HCT116 (cell line): ENCODE measurements around the gene MSANTD4. TPM values are rescaled to one million over a fixed set of nuclear protein-coding genes. Genes with fewer than 3 reads are reported as not detected.

Experiments
- ATAC-seq: fragments of 200-7000 bp; cut with Tn5 transposase; 2 replicates; pipeline ENCODE4 v1.9.1; 2020; ENCODE audit warnings: mild to moderate bottlenecking, moderate library complexity
- BruUV-seq: library from RNA; stranded (reverse); fragments of 400-500 nt; replicated peaks from 2 replicates; lab custom pipeline; 2021; lab: Mats Ljungman, UMichigan
- CTCF ChIA-PET: fragments of 300-600 bp; sonication (Branson Sonifier 250); formaldehyde crosslinking; loops from one replicate; lab custom pipeline; 2021; ENCODE audit warnings: antibody characterized with exemption; lab: Charles Lee
- POLR2A ChIA-PET: fragments of 300-600, 350-600 bp; sonication (Branson Sonifier 250); formaldehyde crosslinking; loops from one replicate; lab custom pipeline; 2021; ENCODE audit warnings: antibody characterized with exemption; lab: Charles Lee
- RAD21 ChIA-PET, 2 experiments: fragments of 300-600 bp; sonication (Branson Sonifier 250); formaldehyde crosslinking; loops; one replicate each; lab custom pipeline; 2023; ENCODE audit warnings: low total read pairs in 2 of 2; ENCODE audit not compliant: uncharacterized antibody in 2 of 2, unreplicated experiment in 2 of 2, low non-redundant PET in 1 of 2; lab: Charles Lee
- DNase-seq: peaks from one replicate; pipeline ENCODE4 v3.0.0-alpha.2; 2010; ENCODE audit warnings: low read depth, low spot score
- H2AFZ ChIP-seq: fragments of 200-600 bp; shearing (Covaris generic), sonication (generic); 2 replicates; pipeline ENCODE4 v1.6.1; 2017; ENCODE audit warnings: low read depth, mixed run types, mixed read lengths, antibody characterized with exemption, low read length; ENCODE audit not compliant: poor library complexity, severe bottlenecking
- H3K27ac ChIP-seq: 2 replicates; pipeline ENCODE4 v1.5.1; 2012; ENCODE audit warnings: low read depth, low read length
- H3K27me3 ChIP-seq: fragments of 200-600 bp; sonication (generic); 2 replicates; pipeline ENCODE4 v1.6.1; 2016; ENCODE audit warnings: mixed run types, low read length, mixed read lengths; ENCODE audit not compliant: insufficient read depth
- H3K36me3 ChIP-seq, 2 experiments: fragments of 200-500 bp in 1 of 2; fragments of 200-600 bp in 1 of 2; sonication (Bioruptor generic) in 1 of 2; sonication (generic) in 1 of 2; 2 replicates each; pipeline versions ENCODE4 v1.5.1 to v1.6.1; 2014 to 2016; ENCODE audit warnings: low read length in 2 of 2, inconsistent platforms in 1 of 2, mixed read lengths in 1 of 2, mixed run types in 1 of 2; ENCODE audit not compliant: insufficient read depth in 2 of 2, control insufficient read depth in 1 of 2
- H3K4me1 ChIP-seq, 2 experiments: fragments of 200-600 bp in 1 of 2; sonication (generic) in 1 of 2; 2 replicates each; pipeline versions ENCODE4 v1.5.1 to v1.6.1; 2012 to 2017; ENCODE audit warnings: low read length in 2 of 2, inconsistent platforms in 1 of 2, mild to moderate bottlenecking in 1 of 2, mixed read lengths in 1 of 2, mixed run types in 1 of 2, moderate library complexity in 1 of 2; ENCODE audit not compliant: insufficient read depth in 2 of 2, control insufficient read depth in 1 of 2
- H3K4me2 ChIP-seq: fragments of 200-600 bp; sonication (generic); 2 replicates; pipeline ENCODE4 v1.6.1; 2017; ENCODE audit warnings: mixed run types, low read length, mixed read lengths
- H3K4me3 ChIP-seq, 2 experiments: fragments of 200-600 bp in 1 of 2; sonication (generic) in 1 of 2; replicated peaks in 1 of 2; 2 replicates each; pipeline ENCODE4 v1.5.1; 2011 to 2016; ENCODE audit warnings: low read length in 2 of 2, control low read depth in 1 of 2, low read depth in 1 of 2, mild to moderate bottlenecking in 1 of 2, mixed read lengths in 1 of 2, mixed run types in 1 of 2
- H3K79me2 ChIP-seq: fragments of 200-600 bp; sonication (generic); 2 replicates; pipeline ENCODE4 v1.6.1; 2017; ENCODE audit warnings: mild to moderate bottlenecking, mixed run types, low read length, moderate library complexity, mixed read lengths; ENCODE audit not compliant: insufficient read depth
- H3K9ac ChIP-seq: fragments of 200-600 bp; sonication (generic); 2 replicates; pipeline ENCODE4 v1.6.1; 2016; ENCODE audit warnings: low read length, mixed read lengths
- H3K9me2 ChIP-seq: fragments of 200-600 bp; sonication (generic), shearing (Covaris generic); 2 replicates; pipeline ENCODE4 v1.6.1; 2017; ENCODE audit warnings: mixed run types, mild to moderate bottlenecking, moderate library complexity; ENCODE audit not compliant: insufficient read depth
- H3K9me3 ChIP-seq, 2 experiments: fragments of 200-500 bp in 1 of 2; fragments of 200-600 bp in 1 of 2; sonication (Bioruptor generic) in 1 of 2; sonication (generic) in 1 of 2; 2 replicates each; pipeline ENCODE4 v1.6.1; 2014 to 2017; ENCODE audit warnings: low read length in 2 of 2, mixed read lengths in 2 of 2, inconsistent platforms in 1 of 2, low read depth in 1 of 2, mild to moderate bottlenecking in 1 of 2, mixed run types in 1 of 2, moderate library complexity in 1 of 2; ENCODE audit not compliant: control insufficient read depth in 1 of 2, insufficient read depth in 1 of 2
- H4K20me1 ChIP-seq: fragments of 200-600 bp; sonication (generic), shearing (Covaris generic); 2 replicates; pipeline ENCODE4 v1.6.1; 2017; ENCODE audit warnings: mixed run types, mild to moderate bottlenecking, moderate library complexity; ENCODE audit not compliant: insufficient read depth
- ATF3 ChIP-seq: IDR thresholded peaks from 2 replicates; pipeline ENCODE4 v1.6.1; 2012
- CEBPB ChIP-seq: IDR thresholded peaks from 2 replicates; pipeline ENCODE4 v1.6.1; 2012; ENCODE audit warnings: low read depth
- CTCF ChIP-seq, 3 experiments: fragments of 200-600 bp in 1 of 3; sonication (generic) in 1 of 3; IDR thresholded peaks in 2 of 3; conservative IDR thresholded peaks in 1 of 3; 2 replicates each; pipeline ENCODE4 v1.5.1; 2012 to 2017; ENCODE audit warnings: low read depth in 2 of 3, low read length in 2 of 3, antibody characterized with exemption in 1 of 3, borderline replicate concordance in 1 of 3, control low read depth in 1 of 3, mild to moderate bottlenecking in 1 of 3, mixed read lengths in 1 of 3, mixed run types in 1 of 3, moderate library complexity in 1 of 3; ENCODE audit not compliant: insufficient read depth in 1 of 3
- ELF1 ChIP-seq: IDR thresholded peaks from 2 replicates; pipeline ENCODE4 v1.6.1; 2012; ENCODE audit warnings: low read depth, borderline replicate concordance
- MAX ChIP-seq: IDR thresholded peaks from 2 replicates; pipeline ENCODE4 v1.6.1; 2012
- POLR2A ChIP-seq: IDR thresholded peaks from 2 replicates; pipeline ENCODE4 v1.7.0; 2011; ENCODE audit warnings: borderline replicate concordance; ENCODE audit not compliant: insufficient read depth, insufficient read length; ENCODE audit errors: extremely low read depth
- SRF ChIP-seq: IDR thresholded peaks from 2 replicates; pipeline ENCODE4 v1.6.1; 2012; ENCODE audit warnings: low read depth
- YY1 ChIP-seq: IDR thresholded peaks from 2 replicates; pipeline ENCODE4 v1.6.1; 2011; ENCODE audit warnings: low read length, low read depth, moderate library complexity, mild to moderate bottlenecking; ENCODE audit not compliant: insufficient replicate concordance; ENCODE audit errors: extremely low read depth
- ZBTB33 ChIP-seq: IDR thresholded peaks from 2 replicates; pipeline ENCODE4 v1.6.1; 2011; ENCODE audit warnings: mild to moderate bottlenecking, low read length, moderate library complexity; ENCODE audit not compliant: insufficient replicate concordance; ENCODE audit errors: extremely low read depth
- intact Hi-C: fragments of 100-400 bp; cut with micrococcal nuclease; formaldehyde crosslinking; loops from 2 replicates; pipeline ENCODE4 v1.10.0; 2022
- total RNA-seq: library from RNA; stranded (reverse); gene quantifications from one replicate; pipeline ENCODE4 v1.2.1, GENCODE V29; 2021; ENCODE audit not compliant: unreplicated experiment

MSANTD4 gene
- total RNA-seq, 1 experiment from 2014 or later: 15.7 TPM

- no peak for DNase-seq
- Histone ChIP-seq H3K36me3 (no peaks in the 10 kb centered on the region), H3K79me2 (no peaks in the 10 kb centered on the region), H2AFZ (no peak overlapping the region), H3K9me3 (no peaks in the 10 kb centered on the region), H3K9ac (no peak overlapping the region), H3K9me2 (no peaks in the 10 kb centered on the region), H3K27ac (no peak overlapping the region), H3K4me1 (no peaks in the 10 kb centered on the region), H3K4me3 (no peak overlapping the region), H3K4me2 (no peak overlapping the region), H3K27me3 (no peaks in the 10 kb centered on the region), H4K20me1 (no peaks in the 10 kb centered on the region)
- ATAC-seq: no peak
- CTCF ChIA-PET: no interaction called here
- POLR2A ChIA-PET: no interaction called here
- TF ChIP-seq SRF: no peak
- TF ChIP-seq ATF3: no peak
- no peak for TF ChIP-seq POLR2A
- TF ChIP-seq CTCF (IDR thresholded peaks at IDR 0.05 in 2 of 3, conservative IDR thresholded peaks at IDR 0.05 in 1 of 3; ENCODE audit: borderline replicate concordance in 1 of 3, insufficient read depth in 1 of 3, low read depth in 2 of 3, low read length in 2 of 3): no peak
- no peak for TF ChIP-seq YY1
- no peak for TF ChIP-seq MAX
- RAD21 ChIA-PET: no interaction called here
- BruUV-seq: no TSS peak
- intact Hi-C loops: no loop called here
Observed at GRCh38 chr11:106032861-106033260, 10.8 kb upstream of the MSANTD4 start.

- H3K9me2 ChIP-seq: no peaks in the 10 kb centered on the region
- H3K36me3 ChIP-seq: no peaks in the 10 kb centered on the region
- H3K9me3 ChIP-seq: no peaks in the 10 kb centered on the region
- ChIA-PET POLR2A (no interaction called here), CTCF (no interaction called here), RAD21 (no interaction called here)
- no peaks in the 10 kb centered on the region for H3K27me3 ChIP-seq
- H3K79me2 ChIP-seq: no peaks in the 10 kb centered on the region
- TF ChIP-seq ELF1: no peak
- no peak for TF ChIP-seq ZBTB33
- no peak for TF ChIP-seq CTCF (IDR thresholded peaks at IDR 0.05 in 2 of 3, conservative IDR thresholded peaks at IDR 0.05 in 1 of 3; ENCODE audit: borderline replicate concordance in 1 of 3, insufficient read depth in 1 of 3, low read depth in 2 of 3, low read length in 2 of 3)
- no peak for TF ChIP-seq SRF
- no peak for TF ChIP-seq CEBPB
- H4K20me1 ChIP-seq: no peaks in the 10 kb centered on the region
- no peak for ATAC-seq
- intact Hi-C loops: no loop called here
- no TSS peak for BruUV-seq
- no peak overlapping the region for H3K27ac ChIP-seq
- H3K4me2 ChIP-seq: no peak overlapping the region
- H2AFZ ChIP-seq: no peak overlapping the region
- no peaks in the 10 kb centered on the region for H3K4me1 ChIP-seq
- no peak overlapping the region for H3K9ac ChIP-seq
- no peak overlapping the region for H3K4me3 ChIP-seq
- DNase-seq: no peak
Observed at GRCh38 chr11:106031936-106032335, 9.9 kb upstream of the MSANTD4 start.
